ENCODE results near the gene GTF3C1. TPM values are rescaled to one million over a fixed set of nuclear protein-coding genes. Genes with fewer than 3 reads are reported as not detected.

GTF3C1 gene
- total RNA-seq, 6 experiments from 2014 or later, result 66.6 to 86.1 (median 80.3) TPM

GRCh38 chr16:27528294-27528693 is 21.4 kb downstream of the GTF3C1 start:
- H3K27ac Mint-ChIP-seq, result no peak overlapping the region
- H3K4me1 Mint-ChIP-seq (ENCODE audit: low read depth), result peaks cover 27% of the 10 kb centered on the region
- H3K36me3 Mint-ChIP-seq (ENCODE audit: low read depth), result peaks cover 63% of the 10 kb centered on the region
- TF ChIP-seq CTCF (IDR thresholded peaks at IDR 0.05), result no peak
- no peaks in the 10 kb centered on the region for H3K9me3 Mint-ChIP-seq
- no peak overlapping the region for H3K4me3 Mint-ChIP-seq
- no peak for DNase-seq
- peaks cover 6% of the 10 kb centered on the region for H3K27me3 Mint-ChIP-seq (ENCODE audit: insufficient read depth)

DNA sequence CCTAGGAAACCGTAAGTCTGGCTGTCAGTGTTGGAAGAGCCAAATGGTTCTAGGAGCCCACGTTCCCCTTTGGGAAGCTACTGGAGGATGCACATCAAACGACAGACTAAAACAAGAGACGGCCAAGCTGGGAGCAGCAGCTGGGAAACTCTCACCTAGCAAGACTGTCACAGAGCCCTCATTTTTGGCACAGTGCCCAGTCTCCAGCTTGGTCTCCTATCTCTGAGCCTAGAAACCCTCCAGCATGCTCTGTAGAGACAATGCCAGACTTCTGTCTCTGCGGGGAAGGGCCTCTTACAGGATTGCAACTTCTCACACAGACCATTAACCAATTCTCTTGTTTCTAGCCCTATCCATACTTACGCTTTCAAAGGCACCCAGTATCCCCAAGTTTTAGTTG is 23.5 kb downstream of the GTF3C1 start:
- H3K9me3 Mint-ChIP-seq, result no peaks in the 10 kb centered on the region
- peaks cover 9% of the 10 kb centered on the region for H3K27me3 Mint-ChIP-seq (ENCODE audit: insufficient read depth)
- no peak overlapping the region for H3K4me3 Mint-ChIP-seq
- H3K4me1 Mint-ChIP-seq (ENCODE audit: low read depth), result peaks cover 35% of the 10 kb centered on the region
- no peak overlapping the region for H3K27ac Mint-ChIP-seq
- no peak for DNase-seq
- H3K36me3 Mint-ChIP-seq (ENCODE audit: low read depth), result peaks cover 64% of the 10 kb centered on the region
- no peak for TF ChIP-seq CTCF (IDR thresholded peaks at IDR 0.05)

DNA sequence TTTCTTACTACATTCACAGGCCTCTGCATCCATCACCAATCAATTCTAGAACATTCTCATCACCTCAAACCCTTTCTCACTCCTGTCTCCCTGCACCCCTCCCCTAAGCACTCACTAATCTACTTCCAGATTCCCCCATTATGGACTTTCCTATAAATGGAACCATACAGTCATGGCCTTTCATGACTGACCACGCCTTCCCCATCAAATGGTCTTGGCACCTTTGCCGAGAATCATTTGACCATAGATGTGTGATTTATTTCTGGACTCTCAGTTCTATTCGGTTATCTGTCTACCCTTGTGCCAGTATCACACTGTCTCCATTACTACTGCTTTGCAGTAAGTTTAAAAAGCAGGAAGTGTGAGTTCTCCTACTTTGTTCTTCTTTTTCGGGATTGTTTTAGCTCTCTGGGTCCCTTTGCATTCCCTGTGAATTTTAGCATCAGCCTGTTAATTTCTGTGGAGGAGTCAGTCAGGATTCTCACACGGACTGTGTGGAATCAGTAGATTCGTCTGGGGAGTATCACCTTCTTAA is 27.5 kb downstream of the GTF3C1 start:
- H3K36me3 Mint-ChIP-seq (ENCODE audit: low read depth), result peaks cover 36% of the 10 kb centered on the region
- H3K27ac Mint-ChIP-seq, result no peak overlapping the region
- no peaks in the 10 kb centered on the region for H3K9me3 Mint-ChIP-seq
- DNase-seq, result no peak
- H3K27me3 Mint-ChIP-seq (ENCODE audit: insufficient read depth), result peaks cover 10% of the 10 kb centered on the region
- no peak overlapping the region for H3K4me3 Mint-ChIP-seq
- no peak for TF ChIP-seq CTCF (IDR thresholded peaks at IDR 0.05)
- H3K4me1 Mint-ChIP-seq (ENCODE audit: low read depth), result peaks cover 11% of the 10 kb centered on the region; the same call in 1 of the 2 replicates

DNA sequence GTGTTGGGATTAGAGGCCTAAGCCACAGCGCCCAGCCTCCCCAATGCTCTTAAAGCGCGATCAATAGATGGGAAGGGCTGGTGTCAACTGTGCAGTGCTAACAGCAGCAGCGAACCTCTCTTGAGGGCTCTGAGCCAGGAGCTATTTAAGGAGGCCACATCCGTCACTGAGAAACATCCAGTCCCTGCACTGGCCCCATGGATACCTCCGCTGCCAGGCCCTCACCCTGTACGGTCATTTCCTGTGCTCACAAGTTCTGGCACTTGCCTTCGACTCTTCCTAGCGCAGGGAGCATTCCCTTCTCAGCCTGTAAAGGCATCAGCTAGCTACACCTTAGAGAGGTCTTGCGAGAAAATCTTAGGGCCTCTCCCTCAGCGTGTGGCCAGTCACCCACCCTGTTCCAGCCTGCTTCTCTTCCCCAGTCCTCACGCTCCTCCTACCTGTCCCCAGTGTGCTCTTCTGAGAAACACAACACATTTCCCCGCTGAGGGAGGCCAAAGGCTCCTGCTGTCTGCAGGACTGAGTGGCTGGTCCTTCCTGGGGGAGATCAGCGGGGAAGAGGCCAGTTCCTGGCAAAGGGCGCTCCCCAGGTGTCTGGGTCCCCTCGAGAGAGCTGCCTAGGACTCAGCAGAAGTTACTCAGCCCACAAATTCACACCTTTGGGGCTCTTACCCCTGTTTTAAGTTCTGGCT is 28.6 kb downstream of the GTF3C1 start:
- H3K36me3 Mint-ChIP-seq (ENCODE audit: low read depth), result peaks cover 29% of the 10 kb centered on the region
- DNase-seq, result no peak
- TF ChIP-seq CTCF (IDR thresholded peaks at IDR 0.05), result no peak
- peaks cover 10% of the 10 kb centered on the region for H3K27me3 Mint-ChIP-seq (ENCODE audit: insufficient read depth)
- H3K4me3 Mint-ChIP-seq, result no peak overlapping the region
- H3K27ac Mint-ChIP-seq, result no peak overlapping the region
- H3K4me1 Mint-ChIP-seq (ENCODE audit: low read depth), result peaks cover 11% of the 10 kb centered on the region; the same call in 1 of the 2 replicates
- no peaks in the 10 kb centered on the region for H3K9me3 Mint-ChIP-seq

DNA sequence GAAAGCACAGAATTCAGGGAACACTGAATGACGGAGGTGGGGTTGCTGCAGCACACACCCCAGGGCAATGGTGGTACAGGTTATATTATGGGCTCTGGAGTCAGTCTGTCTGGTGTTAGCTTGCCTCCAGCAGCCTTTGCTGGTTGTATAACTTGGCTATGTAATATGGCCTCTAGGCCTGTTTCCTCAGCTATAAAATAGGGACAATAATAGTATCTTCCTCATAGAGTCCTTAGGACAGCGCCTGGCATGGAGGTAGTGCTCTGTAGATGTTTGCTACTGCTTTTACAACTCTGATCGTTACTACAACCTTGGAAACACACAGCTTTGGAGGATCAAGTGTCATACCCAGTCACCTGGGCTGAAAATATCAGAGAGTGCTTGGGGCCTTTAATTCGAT is 31.5 kb downstream of the GTF3C1 start:
- peaks cover 11% of the 10 kb centered on the region; the same call in 1 of the 2 replicates for H3K4me1 Mint-ChIP-seq (ENCODE audit: low read depth)
- H3K36me3 Mint-ChIP-seq (ENCODE audit: low read depth), result peaks cover 41% of the 10 kb centered on the region
- no peak overlapping the region for H3K4me3 Mint-ChIP-seq
- TF ChIP-seq CTCF (IDR thresholded peaks at IDR 0.05), result no peak
- H3K27me3 Mint-ChIP-seq (ENCODE audit: insufficient read depth), result peaks cover 10% of the 10 kb centered on the region
- no peak for DNase-seq
- H3K27ac Mint-ChIP-seq, result no peak overlapping the region
- no peaks in the 10 kb centered on the region for H3K9me3 Mint-ChIP-seq
